Endometrial microvascular endothelial cells (primary cell): ENCODE measurements around the gene PRSS36. TPM values are rescaled to one million over a fixed set of nuclear protein-coding genes. Genes with fewer than 3 reads are reported as not detected.
"Not testable (repeated sequence)": the region's sequence is repeated elsewhere in the genome, so short reads cannot be mapped to it uniquely, and the experiment has no call there.

ENCODE experiments used
- in situ Hi-C: cut with HindIII; loops from 2 replicates; pipeline ENCODE4 v1.10.0; 2017; ENCODE audit warnings: low sequenced_read_pairs, low pct_unique_long_range_greater_than_20kb; ENCODE audit errors: inconsistent ontology term
- total RNA-seq: library from RNA; depleted of rRNA; stranded (reverse); fragments of >200 nt; gene quantifications from one replicate; pipeline ENCODE4 v1.2.3, GENCODE V29; 2015; ENCODE audit errors: inconsistent ontology term

Gene PRSS36
- total RNA-seq, 1 donor from 2014 or later, result not detected

- in situ Hi-C loops, result no loop called here
These were observed 4.4 kb downstream of the PRSS36 start for GRCh38 chr16:31145398-31145990.

DNA sequence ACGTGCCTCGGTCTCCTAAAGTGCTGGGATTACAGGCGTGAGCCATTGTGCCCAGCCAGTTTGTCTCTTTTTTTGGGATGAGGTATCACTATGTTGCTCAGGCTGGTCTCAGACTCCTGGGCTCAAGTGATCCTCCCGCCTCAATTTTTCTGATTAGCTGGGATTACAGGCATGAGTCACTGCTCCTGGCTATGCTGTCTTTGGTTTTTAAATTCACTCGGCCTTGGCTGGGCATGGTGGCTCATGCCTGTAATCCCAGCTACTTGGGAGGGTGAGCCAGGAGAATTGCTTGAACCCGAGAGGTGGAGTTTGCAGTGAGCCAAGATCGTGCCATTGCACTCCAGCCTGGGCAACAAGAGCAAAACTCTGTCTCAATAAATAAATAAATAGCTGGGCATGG lies 5.4 kb downstream of the PRSS36 start:
- in situ Hi-C loops, result not testable (repeated sequence)

GRCh38 chr16:31143694-31144148 lies 6.1 kb downstream of the PRSS36 start:
- in situ Hi-C loops, result no loop called here

- in situ Hi-C loops, result no loop called here
These were observed 6.7 kb downstream of the PRSS36 start for GRCh38 chr16:31143011-31143693.

DNA sequence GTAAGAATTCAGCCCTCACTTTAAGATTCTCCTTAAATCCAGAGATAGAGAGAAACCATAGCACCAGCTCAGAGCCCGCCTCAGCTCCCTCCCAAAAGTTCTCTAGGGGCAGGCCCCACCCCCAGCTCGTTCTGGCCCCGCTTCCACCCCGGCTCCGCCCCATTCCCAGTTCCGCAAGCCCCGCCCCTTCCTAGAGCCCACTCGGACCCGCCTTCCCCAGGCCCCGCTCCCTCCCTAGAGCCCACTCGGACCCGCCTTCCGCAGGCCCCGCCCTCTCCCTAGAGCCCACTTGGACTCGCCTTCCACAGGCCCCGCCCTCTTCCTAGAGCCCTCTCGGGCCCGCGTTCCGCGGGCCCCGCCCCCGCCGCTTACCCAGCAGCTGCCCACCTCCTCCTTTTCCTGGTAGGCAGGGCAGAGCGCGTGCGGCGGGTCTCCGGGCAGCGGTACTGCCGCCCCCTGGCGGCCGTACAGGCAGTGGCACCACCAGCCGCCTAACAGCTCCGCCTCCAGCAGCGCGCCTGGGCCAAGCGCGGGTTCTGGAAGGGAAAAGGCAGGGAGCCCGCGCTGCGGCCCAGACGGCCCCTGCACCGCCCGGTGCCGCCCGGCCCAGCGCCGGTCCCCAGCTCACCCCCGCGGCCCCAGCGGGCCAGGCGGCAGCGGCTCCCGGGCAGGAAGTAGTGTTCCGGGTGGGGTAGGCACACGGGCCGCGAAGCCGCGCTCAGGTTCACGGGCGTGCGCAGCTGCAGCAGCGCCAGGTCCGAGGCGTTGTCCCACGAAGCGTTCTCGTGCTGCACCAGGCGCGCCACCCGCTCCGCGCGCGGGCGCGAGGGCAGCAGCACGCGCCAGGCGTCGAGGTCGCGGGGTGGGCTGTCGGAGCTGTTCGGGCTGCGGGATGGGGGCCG lies 7.5 kb downstream of the PRSS36 start:
- in situ Hi-C loops, result no loop called here

DNA sequence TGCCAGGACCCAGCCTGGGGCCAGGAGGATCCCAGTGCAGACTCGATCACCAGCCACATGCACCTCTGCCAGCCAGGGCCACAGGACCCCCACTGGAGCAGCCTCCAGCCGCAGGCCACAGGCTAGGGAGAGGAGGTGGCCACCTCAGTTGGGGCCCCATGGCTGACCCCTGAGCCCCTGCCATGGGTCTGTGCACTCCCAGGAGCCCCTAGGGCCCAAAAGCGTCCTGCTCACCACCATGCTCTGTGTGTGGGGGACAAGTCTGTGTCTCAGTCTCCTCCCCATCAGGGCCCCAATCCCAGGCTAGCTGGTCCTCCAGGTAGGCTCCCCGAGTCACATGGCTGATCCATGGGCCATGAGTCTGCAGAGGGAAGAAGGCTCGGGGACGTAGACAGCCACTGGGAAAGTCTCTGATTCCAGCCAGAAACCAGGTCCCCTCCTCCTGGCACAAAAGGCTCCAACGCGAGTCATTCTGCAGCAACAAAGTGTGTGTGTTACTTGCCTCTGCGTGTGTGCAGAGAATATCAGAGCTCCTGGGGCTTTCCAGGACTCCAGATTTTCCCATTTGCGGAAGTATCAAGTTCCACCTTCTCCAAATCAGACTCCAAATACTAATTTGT lies 8.3 kb downstream of the PRSS36 start:
- in situ Hi-C loops, result no loop called here

- in situ Hi-C loops, result not testable (repeated sequence)
These were observed 8.8 kb downstream of the PRSS36 start for GRCh38 chr16:31141071-31141469.

- in situ Hi-C loops, result no loop called here
These were observed 11.0 kb downstream of the PRSS36 start for GRCh38 chr16:31138621-31139578.

DNA sequence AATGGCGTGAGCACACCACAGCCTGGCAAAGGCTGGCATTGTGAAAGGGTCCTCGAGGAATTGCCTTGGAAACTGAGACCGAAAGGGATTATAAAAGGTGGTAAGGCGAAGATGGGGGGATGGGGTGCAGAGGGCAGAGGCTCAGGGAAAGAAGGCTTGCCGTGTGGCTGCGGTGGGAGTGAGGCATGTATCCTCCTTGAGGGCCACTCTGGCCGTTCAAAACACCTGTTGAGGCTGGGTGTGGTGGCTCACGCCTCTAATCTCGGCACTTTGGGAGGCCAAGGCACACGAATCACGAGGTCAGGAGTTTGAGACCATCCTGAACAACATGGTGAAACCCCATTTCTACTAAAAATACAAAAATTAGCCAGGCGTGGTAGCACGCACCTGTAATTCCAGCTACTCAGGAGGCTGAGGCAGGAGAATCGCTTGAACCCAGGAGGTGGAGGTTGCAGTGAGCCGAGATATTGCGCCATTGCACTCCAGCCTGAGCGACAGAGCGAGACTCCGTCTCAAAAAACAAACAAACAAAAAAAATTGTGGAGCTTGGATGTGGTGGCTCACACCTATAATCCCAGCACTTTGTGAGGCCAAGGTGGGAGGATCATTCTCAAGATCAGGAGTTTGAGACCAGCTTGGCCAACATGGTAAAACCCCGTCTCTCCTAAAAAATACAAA lies 12.9 kb downstream of the PRSS36 start:
- in situ Hi-C loops, result not testable (repeated sequence)

DNA sequence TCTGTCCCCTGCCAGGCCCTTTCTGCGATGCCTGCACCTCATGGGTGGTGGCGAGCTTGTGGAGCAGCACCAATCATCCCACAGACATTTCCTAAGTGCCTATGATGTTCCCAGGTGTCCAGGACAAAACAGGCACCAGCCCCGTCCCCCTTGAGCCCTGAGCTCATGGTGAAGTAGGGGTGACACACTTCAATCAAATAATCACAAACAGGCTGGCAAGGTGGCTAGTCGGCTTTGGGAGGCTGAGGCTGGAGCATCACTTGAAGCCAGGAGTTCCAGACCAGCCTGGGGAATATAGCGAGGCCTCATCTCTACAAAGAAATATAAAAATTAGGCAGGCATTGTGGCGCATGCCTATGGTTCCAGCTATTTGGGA lies 13.6 kb downstream of the PRSS36 start:
- in situ Hi-C loops, result no loop called here

DNA sequence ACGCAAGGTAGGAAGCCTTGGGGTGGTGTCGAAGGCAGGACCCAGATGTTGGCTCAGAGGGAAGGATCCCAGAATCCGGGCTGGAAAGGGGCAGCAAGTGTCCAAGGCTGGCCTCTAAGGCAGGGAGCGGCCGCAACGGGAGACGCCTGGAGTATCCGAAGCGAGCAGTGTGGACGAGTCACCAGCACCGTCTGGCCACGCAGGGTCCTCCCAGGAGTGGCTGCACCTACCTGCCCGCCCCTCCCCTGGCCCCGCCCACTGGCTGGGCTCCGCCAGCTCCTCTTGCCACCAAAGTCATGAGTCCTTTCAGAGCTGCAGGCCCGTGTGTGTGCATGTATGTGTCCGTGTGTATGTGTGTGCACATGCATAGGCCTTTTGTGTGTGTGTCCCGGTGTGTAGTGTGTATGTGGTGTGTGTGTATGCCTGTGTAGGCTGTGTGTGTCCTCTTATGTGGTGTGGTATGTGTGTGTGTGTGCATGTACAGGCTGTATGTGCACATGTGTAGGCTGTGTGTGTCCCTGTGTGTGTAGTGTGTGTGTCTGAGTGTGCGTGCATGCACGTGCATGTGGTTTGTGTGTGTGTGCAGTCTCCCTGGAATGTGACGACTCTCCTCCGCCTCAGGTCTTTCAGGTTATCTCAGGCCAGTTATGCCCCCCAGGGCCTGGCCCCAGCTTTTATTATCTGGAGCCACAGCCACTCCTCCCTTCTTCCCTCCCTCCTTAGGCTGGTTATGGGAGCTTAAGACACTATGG lies 14.2 kb downstream of the PRSS36 start, which contains the start of gene PRSS8:
Gene PRSS8, minus strand, starts transcription at position 193 of the 752 bp plus-strand sequence. CDS start 229 bp downstream, outside the sequence.
- in situ Hi-C loops, result no loop called here

- in situ Hi-C loops, result no loop called here
These were observed 15.0 kb downstream of the PRSS36 start for GRCh38 chr16:31134625-31135534.

DNA sequence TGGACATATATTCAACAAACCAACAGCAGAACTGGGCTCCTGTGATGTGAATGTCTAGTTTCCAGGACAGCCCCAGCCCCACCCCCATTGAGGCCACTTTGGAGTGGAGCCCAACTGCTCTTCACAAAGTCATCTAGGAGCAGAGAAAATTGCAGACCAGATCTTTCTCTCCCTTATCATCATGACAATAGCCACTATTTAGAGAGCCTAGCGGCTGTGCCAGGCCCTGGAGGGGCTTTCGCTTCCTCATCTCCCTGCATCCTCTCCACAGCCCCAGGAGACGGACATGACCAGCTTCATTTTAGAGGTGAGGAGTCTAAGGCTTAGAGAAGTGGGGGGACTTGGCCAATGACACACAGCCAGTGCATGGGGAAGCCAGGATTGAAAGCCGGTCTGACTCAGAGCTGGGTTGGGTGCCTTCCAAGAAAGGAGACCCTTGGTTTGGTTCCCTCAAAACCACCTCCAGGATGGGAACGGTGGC lies 15.7 kb downstream of the PRSS36 start:
- in situ Hi-C loops, result no loop called here

DNA sequence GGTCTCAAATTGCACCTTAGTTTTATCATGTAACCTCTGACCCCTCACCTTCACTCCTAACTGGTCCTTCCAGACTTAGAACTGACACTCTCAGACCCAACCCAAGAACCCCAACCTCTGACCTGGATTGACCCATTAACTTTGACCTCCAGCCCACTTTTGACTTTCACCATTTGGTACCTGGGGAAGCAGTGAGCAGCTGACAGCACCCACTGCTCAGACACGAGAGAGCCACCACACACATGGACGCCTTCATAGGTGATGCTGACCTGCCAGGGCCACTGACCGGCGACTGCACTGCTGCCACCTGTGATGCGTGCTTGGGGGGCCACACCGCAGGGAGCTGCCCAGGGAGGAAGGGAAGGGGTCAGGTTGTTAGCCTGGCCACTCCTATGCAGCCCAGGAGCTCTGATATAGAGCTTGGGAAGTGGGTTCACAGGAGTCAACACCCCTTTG lies 16.8 kb downstream of the PRSS36 start:
- in situ Hi-C loops, result no loop called here

DNA sequence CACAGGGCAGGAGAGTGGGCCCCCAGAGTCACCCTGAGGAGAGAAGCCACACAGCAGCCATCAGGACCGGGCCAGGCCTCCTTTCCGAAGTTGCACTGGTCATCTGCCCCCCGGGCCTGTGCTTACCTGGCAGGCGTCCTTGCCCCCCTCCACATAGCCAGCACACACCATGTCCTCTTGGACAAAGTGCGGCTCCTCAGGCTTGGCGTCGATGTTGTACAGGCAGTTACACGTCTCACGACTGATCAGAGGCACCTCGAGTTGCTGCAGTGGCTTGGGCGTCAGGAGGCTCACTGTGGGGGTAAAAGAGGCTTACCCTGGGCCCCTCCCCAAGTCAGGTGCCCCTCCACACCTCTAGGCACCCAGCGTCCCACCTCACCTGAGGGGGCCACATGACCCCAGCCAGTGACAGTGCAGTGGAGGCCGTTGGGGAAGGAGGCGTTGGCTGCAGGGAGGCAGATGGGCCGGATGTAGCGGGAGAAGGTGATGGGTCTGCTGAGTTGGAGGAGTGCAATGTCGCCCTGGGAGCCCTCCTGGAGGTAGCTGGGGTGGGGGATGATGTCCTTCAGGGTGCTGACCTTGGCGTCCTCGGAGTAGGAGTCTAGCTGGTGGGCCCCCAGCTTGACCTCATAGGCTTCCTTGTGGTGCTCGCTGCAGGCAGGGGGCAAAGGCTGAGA lies 17.4 kb downstream of the PRSS36 start:
- in situ Hi-C loops, result no loop called here
